Fibroblast of lung (primary cell): Measurements from ENCODE around the gene SHQ1. TPM values are rescaled to one million over a fixed set of nuclear protein-coding genes. Genes with fewer than 3 reads are reported as not detected.

ENCODE experiments used
- DNase-seq, 2 donors: peaks; one replicate each; pipeline versions ENCODE4 v3.0.0 to v3.0.0-alpha.2; 2010; ENCODE audit warnings: low read depth in 2 of 2
- H2AFZ ChIP-seq: 2 replicates; pipeline ENCODE4 v1.5.1; 2012; ENCODE audit warnings: low read length, control low read depth, inconsistent platforms
- H3K27ac ChIP-seq: 2 replicates; pipeline ENCODE4 v1.5.1; 2011; ENCODE audit warnings: low read length, control low read depth; ENCODE audit not compliant: insufficient read depth
- H3K27me3 ChIP-seq: 2 replicates; pipeline ENCODE4 v1.5.1; 2011; ENCODE audit warnings: mild to moderate bottlenecking, low read length; ENCODE audit not compliant: control insufficient read depth, insufficient read depth
- H3K36me3 ChIP-seq: 2 replicates; pipeline ENCODE4 v1.5.1; 2011; ENCODE audit warnings: low read length; ENCODE audit not compliant: control insufficient read depth, insufficient read depth
- H3K4me1 ChIP-seq: 2 replicates; pipeline ENCODE4 v1.5.1; 2011; ENCODE audit warnings: low read length; ENCODE audit not compliant: control insufficient read depth, insufficient read depth; ENCODE audit errors: extremely low read depth
- H3K4me2 ChIP-seq: 2 replicates; pipeline ENCODE4 v1.5.1; 2011; ENCODE audit warnings: low read length, control low read depth; ENCODE audit not compliant: insufficient read depth; ENCODE audit errors: extremely low read depth
- H3K4me3 ChIP-seq, 4 experiments: fragments of 200-600 bp in 1 of 4; sonication (generic) in 1 of 4; replicated peaks in 1 of 4; 2 replicates each; pipeline ENCODE4 v1.5.1; 2011 to 2016; ENCODE audit warnings: low read length in 4 of 4, low read depth in 3 of 4, mild to moderate bottlenecking in 3 of 4, control low read depth in 2 of 4, inconsistent platforms in 1 of 4, mixed read lengths in 1 of 4; ENCODE audit not compliant: insufficient read depth in 1 of 4; ENCODE audit errors: control extremely low read depth in 1 of 4
- H3K79me2 ChIP-seq: 2 replicates; pipeline ENCODE4 v1.5.1; 2012; ENCODE audit warnings: mild to moderate bottlenecking, low read length, inconsistent platforms; ENCODE audit not compliant: control insufficient read depth, insufficient read depth
- H3K9ac ChIP-seq: 2 replicates; pipeline ENCODE4 v1.5.1; 2011; ENCODE audit warnings: mild to moderate bottlenecking, low read length, control low read depth; ENCODE audit not compliant: insufficient read depth
- H3K9me3 ChIP-seq: 2 replicates; pipeline ENCODE4 v1.5.1; 2012; ENCODE audit warnings: low read depth, low read length; ENCODE audit not compliant: control insufficient read depth, insufficient read depth
- H4K20me1 ChIP-seq: 2 replicates; pipeline ENCODE4 v1.5.1; 2011; ENCODE audit warnings: low read length; ENCODE audit not compliant: control insufficient read depth, insufficient read depth; ENCODE audit errors: extremely low read depth
- CTCF ChIP-seq, 2 donors: IDR thresholded peaks in 1 of 2; conservative IDR thresholded peaks in 1 of 2; 1 replicate in 1 of 2; 2 replicates in 1 of 2; pipeline ENCODE4 v1.5.1; 2011 to 2012; ENCODE audit warnings: low read length in 2 of 2, control low read depth in 1 of 2, inconsistent platforms in 1 of 2, low read depth in 1 of 2, mild to moderate bottlenecking in 1 of 2
- EZH2 ChIP-seq: IDR thresholded peaks from 2 replicates; pipeline ENCODE4 v1.5.1; 2012; ENCODE audit warnings: low read length, control low read depth, mild to moderate bottlenecking; ENCODE audit errors: missing control alignments
- polyA plus RNA-seq, 2 donors: library from polyadenylated mRNA; depleted of rRNA in 1 of 2; stranded (reverse) in 1 of 2; unstranded in 1 of 2; fragments of >200 nt; gene quantifications; 2 replicates each; pipeline ENCODE4 v1.2.1, GENCODE V29; 2011 to 2012; ENCODE audit warnings: missing spikeins in 1 of 2
- total RNA-seq: library from RNA; depleted of rRNA; stranded (reverse); fragments of >200 nt; gene quantifications from 2 replicates; pipeline ENCODE4 v1.2.1, GENCODE V29; 2014

The SHQ1 gene
- total and polyA plus RNA-seq, 2 donors (not counting 1 experiment from before 2014, with no cell fraction given), result 12.2 to 15.5 TPM

- H2AFZ ChIP-seq, result no peak overlapping the region
- H3K4me2 ChIP-seq, result no peak overlapping the region
- no peak for DNase-seq
- H3K9me3 ChIP-seq, result no peaks in the 10 kb centered on the region
- no peak for TF ChIP-seq CTCF (conservative IDR thresholded peaks at IDR 0.05 in 1 of 2, IDR thresholded peaks at IDR 0.05 in 1 of 2; ENCODE audit: low read depth in 1 of 2, low read length in 2 of 2)
- no peak for TF ChIP-seq EZH2
- H3K79me2 ChIP-seq, result no peaks in the 10 kb centered on the region
- no peaks in the 10 kb centered on the region for H4K20me1 ChIP-seq
- H3K4me3 ChIP-seq, result no peak overlapping the region
- peaks cover 3% of the 10 kb centered on the region for H3K27me3 ChIP-seq
- H3K36me3 ChIP-seq, result no peaks in the 10 kb centered on the region
- H3K4me1 ChIP-seq, result no peaks in the 10 kb centered on the region
- no peak overlapping the region for H3K27ac ChIP-seq
- no peak overlapping the region for H3K9ac ChIP-seq
Observed at GRCh38 chr3:72700106-72700505, 148.1 kb downstream of the SHQ1 start.

- TF ChIP-seq CTCF (conservative IDR thresholded peaks at IDR 0.05 in 1 of 2, IDR thresholded peaks at IDR 0.05 in 1 of 2; ENCODE audit: low read depth in 1 of 2, low read length in 2 of 2) (no peak), EZH2 (no peak)
- H3K9ac ChIP-seq, result no peak overlapping the region
- no peaks in the 10 kb centered on the region for H3K79me2 ChIP-seq
- H3K27me3 ChIP-seq, result peaks cover 3% of the 10 kb centered on the region
- H3K4me1 ChIP-seq, result no peaks in the 10 kb centered on the region
- H3K4me2 ChIP-seq, result no peak overlapping the region
- H3K27ac ChIP-seq, result no peak overlapping the region
- H4K20me1 ChIP-seq, result no peaks in the 10 kb centered on the region
- no peak overlapping the region for H3K4me3 ChIP-seq
- no peak overlapping the region for H2AFZ ChIP-seq
- DNase-seq, result no peak
- no peaks in the 10 kb centered on the region for H3K36me3 ChIP-seq
- H3K9me3 ChIP-seq, result no peaks in the 10 kb centered on the region
Observed at GRCh38 chr3:72699631-72700030, 148.6 kb downstream of the SHQ1 start.

Other genes starting within 250 kb of the SHQ1 start
- 6.6 and 14.1 TPM in 2 replicates for gene GXYLT2, start 39.6 kb upstream of the SHQ1 start, total RNA-seq
- gene GXYLT2, start 39.6 kb upstream of the SHQ1 start, polyA plus RNA-seq, result 13.7 and 25.9 TPM in 2 replicates
- gene PPP4R2, start 148.4 kb upstream of the SHQ1 start, total RNA-seq, result 65.6 and 86.5 TPM in 2 replicates
- 26.6 and 35.5 TPM in 2 replicates for gene PPP4R2, start 148.4 kb upstream of the SHQ1 start, polyA plus RNA-seq
- 3.0 and 3.1 TPM in 2 replicates for gene EBLN2, start 213.2 kb upstream of the SHQ1 start, total RNA-seq
- 0.87 and 1.2 TPM in 2 replicates for gene EBLN2, start 213.2 kb upstream of the SHQ1 start, polyA plus RNA-seq